Neural cell (in vitro differentiated cells): ENCODE data around the gene UCP1.

Experiments used
- EZH2 ChIP-seq: fragments of 200-600, 300-800 bp; shearing (Covaris generic), sonication (generic); IDR thresholded peaks from 2 replicates; pipeline ENCODE4 v1.6.1; 2014; ENCODE audit warnings: antibody characterized with exemption, low read length, borderline replicate concordance, mild to moderate bottlenecking; ENCODE audit not compliant: insufficient read depth, poor library complexity, severe bottlenecking
- MXI1 ChIP-seq: fragments of 450-650 bp; conservative IDR thresholded peaks from 2 replicates; pipeline ENCODE4 v1.6.1; 2014; ENCODE audit warnings: antibody characterized with exemption, mild to moderate bottlenecking; ENCODE audit not compliant: poor library complexity, severe bottlenecking
- TAF1 ChIP-seq: IDR thresholded peaks from 2 replicates; pipeline ENCODE4 v1.6.1; 2012; ENCODE audit warnings: low read depth
- TF ChIP-seq, protein P1 (sequence below): IDR thresholded peaks from 2 replicates; pipeline ENCODE4 v1.6.1; 2012; ENCODE audit warnings: borderline replicate concordance
- TF ChIP-seq, protein P2 (sequence below): fragments of 450-650 bp; IDR thresholded peaks from 2 replicates; pipeline ENCODE4 v1.5.1; 2014; ENCODE audit warnings: antibody characterized with exemption, mild to moderate bottlenecking, moderate library complexity; ENCODE audit not compliant: poor library complexity, severe bottlenecking

DNA sequence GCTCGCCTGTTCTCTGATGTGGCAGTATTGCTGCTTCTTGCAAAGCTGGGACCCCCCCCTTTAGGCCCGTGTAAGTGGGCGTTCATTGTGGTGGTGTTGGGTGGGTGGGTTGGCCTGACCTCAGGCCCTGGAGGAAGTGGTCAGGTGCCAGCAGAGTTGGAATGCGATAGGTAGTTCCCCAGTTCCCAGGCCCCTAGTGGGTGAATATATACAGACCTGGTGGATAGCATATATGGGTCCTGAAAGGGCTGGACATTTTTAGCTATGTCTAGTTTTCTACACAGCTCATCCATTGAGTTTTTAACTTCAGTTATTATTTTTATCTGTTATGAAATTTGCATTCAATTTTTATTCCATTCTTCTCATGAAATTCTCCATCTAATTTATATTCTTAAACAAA is 35.8 kb upstream of the UCP1 start:
- TF ChIP-seq, protein P1, sequence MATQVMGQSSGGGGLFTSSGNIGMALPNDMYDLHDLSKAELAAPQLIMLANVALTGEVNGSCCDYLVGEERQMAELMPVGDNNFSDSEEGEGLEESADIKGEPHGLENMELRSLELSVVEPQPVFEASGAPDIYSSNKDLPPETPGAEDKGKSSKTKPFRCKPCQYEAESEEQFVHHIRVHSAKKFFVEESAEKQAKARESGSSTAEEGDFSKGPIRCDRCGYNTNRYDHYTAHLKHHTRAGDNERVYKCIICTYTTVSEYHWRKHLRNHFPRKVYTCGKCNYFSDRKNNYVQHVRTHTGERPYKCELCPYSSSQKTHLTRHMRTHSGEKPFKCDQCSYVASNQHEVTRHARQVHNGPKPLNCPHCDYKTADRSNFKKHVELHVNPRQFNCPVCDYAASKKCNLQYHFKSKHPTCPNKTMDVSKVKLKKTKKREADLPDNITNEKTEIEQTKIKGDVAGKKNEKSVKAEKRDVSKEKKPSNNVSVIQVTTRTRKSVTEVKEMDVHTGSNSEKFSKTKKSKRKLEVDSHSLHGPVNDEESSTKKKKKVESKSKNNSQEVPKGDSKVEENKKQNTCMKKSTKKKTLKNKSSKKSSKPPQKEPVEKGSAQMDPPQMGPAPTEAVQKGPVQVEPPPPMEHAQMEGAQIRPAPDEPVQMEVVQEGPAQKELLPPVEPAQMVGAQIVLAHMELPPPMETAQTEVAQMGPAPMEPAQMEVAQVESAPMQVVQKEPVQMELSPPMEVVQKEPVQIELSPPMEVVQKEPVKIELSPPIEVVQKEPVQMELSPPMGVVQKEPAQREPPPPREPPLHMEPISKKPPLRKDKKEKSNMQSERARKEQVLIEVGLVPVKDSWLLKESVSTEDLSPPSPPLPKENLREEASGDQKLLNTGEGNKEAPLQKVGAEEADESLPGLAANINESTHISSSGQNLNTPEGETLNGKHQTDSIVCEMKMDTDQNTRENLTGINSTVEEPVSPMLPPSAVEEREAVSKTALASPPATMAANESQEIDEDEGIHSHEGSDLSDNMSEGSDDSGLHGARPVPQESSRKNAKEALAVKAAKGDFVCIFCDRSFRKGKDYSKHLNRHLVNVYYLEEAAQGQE, result no peak
- TF ChIP-seq, protein P2, sequence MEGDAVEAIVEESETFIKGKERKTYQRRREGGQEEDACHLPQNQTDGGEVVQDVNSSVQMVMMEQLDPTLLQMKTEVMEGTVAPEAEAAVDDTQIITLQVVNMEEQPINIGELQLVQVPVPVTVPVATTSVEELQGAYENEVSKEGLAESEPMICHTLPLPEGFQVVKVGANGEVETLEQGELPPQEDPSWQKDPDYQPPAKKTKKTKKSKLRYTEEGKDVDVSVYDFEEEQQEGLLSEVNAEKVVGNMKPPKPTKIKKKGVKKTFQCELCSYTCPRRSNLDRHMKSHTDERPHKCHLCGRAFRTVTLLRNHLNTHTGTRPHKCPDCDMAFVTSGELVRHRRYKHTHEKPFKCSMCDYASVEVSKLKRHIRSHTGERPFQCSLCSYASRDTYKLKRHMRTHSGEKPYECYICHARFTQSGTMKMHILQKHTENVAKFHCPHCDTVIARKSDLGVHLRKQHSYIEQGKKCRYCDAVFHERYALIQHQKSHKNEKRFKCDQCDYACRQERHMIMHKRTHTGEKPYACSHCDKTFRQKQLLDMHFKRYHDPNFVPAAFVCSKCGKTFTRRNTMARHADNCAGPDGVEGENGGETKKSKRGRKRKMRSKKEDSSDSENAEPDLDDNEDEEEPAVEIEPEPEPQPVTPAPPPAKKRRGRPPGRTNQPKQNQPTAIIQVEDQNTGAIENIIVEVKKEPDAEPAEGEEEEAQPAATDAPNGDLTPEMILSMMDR, result no peak
- no peak for TF ChIP-seq MXI1
- no peak for TF ChIP-seq EZH2
- no peak for TF ChIP-seq TAF1
